Astrocyte of the spinal cord (primary cell): ENCODE results near the gene SLX1A.
"Not testable (repeated sequence)": the region's sequence is repeated elsewhere in the genome, so short reads cannot be mapped to it uniquely, and the experiment has no call there.

ENCODE experiments used
- DNase-seq: peaks from one replicate; pipeline ENCODE4 v3.0.0; 2011; ENCODE audit warnings: low read depth, low spot score
- H3K4me3 ChIP-seq: 2 replicates; pipeline ENCODE4 v1.5.1; 2011; ENCODE audit warnings: low read depth, mild to moderate bottlenecking, low read length, moderate library complexity
- in situ Hi-C: cut with HindIII; loops from 2 replicates; pipeline ENCODE4 v1.10.0; 2017; ENCODE audit warnings: low sequenced_read_pairs

Gene SLX1A

DNA sequence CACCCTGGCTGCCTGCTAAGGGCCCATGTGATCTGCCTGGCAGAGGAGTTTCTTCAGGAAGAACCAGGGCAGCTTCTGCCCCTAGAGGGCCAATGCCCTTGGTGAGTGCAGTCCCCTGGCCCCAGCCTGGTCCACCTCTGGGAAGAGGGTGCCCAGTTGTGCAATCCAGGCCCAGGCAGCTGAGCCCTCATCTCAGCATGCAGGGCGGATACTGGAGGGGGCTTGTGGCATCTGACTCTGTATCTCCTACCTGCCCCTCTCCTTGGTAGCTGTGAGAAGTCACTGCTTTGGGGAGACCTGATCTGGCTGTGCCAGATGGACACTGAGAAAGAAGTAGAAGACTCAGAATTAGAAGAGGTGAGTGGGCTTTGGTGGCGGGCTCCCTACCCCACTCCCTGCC is 3.3 kb downstream of the SLX1A start:
- in situ Hi-C loops, H3K4me3 ChIP-seq, DNase-seq: not testable (repeated sequence)

DNA sequence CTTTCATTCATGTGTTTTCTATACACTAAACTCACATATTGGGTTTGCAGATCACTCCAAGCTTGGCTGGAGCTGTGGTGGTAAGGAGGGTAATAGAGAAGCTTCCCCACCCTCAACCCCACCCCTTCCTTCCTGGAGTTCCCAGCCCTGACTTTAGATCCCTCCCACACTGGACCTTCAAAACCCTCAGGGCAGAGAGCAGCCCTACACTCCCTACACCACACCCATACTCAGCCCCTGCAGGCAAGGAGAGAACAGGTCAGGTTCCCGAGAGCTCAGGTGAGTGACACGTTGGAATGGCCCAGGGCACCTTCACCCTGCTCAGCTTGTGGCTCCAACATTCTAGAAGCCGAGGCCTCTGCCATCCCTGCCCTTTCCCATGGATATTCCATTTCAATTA is 5.4 kb downstream of the SLX1A start, which contains the start of gene SULT1A3:
Gene SULT1A3 (plus strand): TSS at position 207 of the 400 bp plus-strand sequence. CDS start 1,474 bp downstream, outside the sequence.
- H3K4me3 ChIP-seq, in situ Hi-C loops, DNase-seq: not testable (repeated sequence)

DNA sequence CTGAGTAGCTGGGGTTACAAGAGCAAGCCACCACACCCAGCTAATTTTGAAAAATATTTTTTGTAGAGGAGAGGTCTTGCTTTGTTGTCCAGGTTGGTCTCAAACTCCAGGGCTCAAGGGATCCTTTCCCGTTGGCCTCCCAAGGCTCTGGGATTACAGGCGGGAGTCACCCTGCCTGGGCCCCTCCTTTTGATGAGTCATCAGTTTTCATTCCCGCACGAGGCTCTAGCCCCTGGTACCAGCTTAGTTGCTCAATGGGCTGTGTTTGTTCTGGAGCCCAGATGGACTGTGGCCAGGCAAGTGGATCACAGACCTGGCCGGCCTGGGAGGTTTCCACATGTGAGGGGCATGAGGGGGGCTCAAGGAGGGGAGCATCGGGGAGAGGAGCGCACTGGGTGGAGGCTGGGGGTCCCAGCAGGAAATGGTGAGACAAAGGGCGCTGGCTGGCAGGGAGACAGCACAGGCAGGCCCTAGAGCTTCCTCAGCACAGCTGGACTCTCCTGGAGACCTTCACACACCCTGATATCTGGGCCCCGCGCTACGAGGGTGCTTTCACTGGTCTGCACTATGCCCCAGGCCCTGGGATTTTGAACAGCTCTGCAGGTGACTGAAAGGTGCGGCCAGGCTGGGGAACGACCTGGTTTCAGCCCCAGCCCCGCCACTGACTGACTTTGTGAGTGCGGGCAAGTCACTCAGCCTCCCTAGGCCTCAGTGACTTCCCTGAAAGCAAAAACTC is 6.1 kb downstream of the SLX1A start:
- H3K4me3 ChIP-seq, in situ Hi-C loops, DNase-seq: not testable (repeated sequence)

DNA sequence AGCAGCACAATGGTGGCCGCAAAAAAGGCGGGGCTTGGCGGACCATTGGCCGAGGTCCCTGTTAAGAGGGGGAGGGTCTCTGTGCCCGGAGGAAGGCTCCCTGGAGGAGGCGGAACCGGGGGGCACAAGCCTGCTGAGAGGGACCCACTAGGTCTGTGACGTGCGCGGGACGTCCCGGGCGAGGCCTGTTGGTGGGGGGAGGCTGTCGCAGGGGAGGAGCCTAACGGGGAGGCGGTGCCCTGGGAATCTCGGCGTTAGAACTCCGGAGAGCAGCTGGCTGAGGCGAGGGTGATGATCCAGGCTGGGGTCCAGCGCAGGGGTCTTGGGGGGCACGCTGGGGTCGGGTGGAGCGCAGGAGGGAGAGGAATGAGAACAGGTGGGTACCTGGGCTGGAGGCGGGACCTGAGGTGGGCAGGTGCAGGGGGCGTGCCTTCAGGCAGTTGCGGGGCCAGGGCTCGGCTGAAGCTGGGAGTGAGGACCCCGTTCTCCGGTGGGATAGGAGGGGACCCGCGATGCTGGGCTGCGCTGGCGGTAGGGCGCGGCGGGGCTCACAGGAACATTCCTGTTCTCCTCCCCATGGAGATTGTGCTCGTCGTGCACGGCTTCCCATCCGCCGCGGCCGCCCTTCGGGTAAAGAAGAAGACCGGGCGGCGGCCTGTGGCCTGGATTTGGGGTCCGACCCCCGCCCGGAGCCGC is 12.0 kb downstream of the SLX1A start:
- H3K4me3 ChIP-seq: peak overlapping the region; percentile 31
- in situ Hi-C loops, DNase-seq: not testable (repeated sequence)

DNA sequence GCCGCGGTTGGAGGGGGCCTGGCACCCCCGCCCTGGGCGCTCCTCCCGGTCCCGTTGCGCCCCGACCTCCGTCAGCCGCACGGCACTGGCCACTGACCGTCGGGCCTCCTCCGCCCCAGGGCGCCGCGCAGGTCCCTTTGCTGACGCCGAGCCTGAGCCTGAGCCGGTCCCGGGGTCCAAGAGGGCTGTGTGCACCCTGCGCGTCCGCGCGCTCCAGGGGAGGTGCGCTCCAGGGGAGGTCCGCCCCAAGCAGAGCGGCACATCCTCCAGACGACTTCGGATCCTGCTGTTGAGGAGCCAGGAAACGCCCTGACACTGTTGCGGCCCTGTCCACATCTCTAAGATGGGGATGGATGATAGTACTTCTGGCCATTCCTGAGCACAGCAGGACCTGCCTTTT is 12.6 kb downstream of the SLX1A start:
- H3K4me3 ChIP-seq, in situ Hi-C loops, DNase-seq: not testable (repeated sequence)

DNA sequence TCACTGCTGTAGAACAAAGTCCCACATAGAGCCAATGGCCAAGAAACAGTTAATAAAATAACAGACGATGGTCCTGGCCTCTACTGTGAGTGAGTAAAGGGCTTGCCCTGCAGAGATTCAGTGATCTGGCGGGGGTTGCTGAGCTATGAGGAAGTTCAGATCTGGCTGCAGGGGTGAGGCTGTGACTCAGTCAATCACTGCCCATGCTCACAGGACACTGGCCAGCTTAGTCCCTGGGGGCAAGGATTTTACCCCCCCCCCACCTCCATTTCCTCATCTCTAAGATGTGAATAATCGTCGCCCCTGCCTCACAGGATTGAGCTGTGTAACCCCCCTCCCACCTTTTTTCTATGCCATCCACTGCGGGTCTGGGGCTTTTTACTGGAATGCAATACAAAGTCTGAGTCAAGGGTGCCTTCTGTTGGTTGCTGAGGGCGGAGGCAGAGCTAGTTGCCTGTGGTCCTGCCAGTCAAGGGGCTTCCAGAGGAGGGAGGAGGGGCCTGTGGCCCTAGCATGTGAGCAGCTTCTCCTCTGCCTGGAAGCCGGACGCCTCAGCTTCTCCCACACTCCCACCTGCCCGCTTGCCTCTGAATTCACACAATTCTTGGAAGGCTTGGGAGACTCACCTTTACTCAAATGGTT is 13.5 kb downstream of the SLX1A start:
- DNase-seq, in situ Hi-C loops, H3K4me3 ChIP-seq: not testable (repeated sequence)

DNA sequence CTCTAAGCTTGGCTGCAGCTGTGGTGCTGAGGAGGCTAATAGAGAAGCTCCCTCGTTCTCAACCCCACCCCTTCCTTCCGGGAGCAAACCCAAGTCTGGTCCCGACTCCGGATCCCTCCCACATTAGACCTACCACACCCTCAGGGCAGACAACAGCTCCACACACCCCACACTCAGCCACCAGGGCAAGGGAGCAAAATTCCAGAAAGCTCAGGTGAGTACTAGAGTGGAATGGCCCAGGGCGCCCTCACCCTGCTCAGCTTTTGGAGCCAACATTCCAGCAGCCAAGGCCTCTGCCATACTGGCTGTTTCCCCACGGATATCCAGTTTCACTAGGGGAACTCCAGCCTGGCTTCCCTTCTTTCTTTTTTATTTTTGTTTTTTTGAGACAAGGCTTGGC is 15.4 kb downstream of the SLX1A start:
- in situ Hi-C loops, DNase-seq, H3K4me3 ChIP-seq: not testable (repeated sequence)

DNA sequence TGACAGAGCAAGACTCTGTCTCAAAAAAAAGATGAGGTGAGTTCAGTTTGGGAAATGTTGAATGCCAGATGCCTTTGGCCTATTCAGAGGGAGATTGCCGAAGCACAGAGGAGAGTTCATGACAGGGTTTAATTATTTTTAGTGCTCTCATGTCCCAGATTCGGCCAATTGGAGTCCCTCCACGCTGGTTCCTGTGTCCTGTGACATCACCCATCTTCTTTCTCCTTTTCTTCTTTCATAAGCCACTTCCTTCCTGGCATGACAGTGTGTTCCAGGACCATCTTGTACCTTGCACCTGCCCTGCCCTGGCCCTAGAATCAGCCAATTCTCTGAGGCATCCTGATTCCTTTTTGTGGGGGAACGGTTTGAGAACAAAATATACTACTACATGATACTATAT is 17.7 kb downstream of the SLX1A start:
- H3K4me3 ChIP-seq, in situ Hi-C loops, DNase-seq: not testable (repeated sequence)

DNA sequence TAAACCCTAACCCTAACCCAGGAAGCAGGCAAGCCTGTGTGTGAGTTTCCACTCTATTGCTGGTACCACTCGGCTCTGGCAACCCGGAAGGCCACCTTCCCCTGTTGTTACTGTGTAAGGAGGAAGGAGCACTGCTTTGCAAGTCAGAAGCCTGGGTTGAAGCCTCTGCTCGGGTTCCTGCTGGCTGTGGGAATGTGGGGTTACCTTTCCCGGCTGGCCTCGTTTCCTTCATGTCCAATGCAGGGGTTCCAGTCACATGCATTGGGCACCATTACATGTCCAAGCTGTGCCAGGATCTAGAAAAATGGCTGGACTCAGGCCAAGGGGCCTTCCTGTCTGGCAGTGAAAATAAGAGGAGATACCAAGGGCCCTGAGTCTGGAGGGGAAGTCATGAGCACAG is 23.4 kb downstream of the SLX1A start:
- in situ Hi-C loops, H3K4me3 ChIP-seq, DNase-seq: not testable (repeated sequence)
